Activated CD4-positive, CD25-positive, alpha-beta regulatory T cell treated with anti-CD3 and anti-CD28 coated beads, Interleukin-2, amount 50 U/mL, for 16 hours (primary cell): ENCODE results near the gene RALGAPB.
"Not testable (repeated sequence)": the region's sequence is repeated elsewhere in the genome, so short reads cannot be mapped to it uniquely, and the experiment has no call there.

Experiments used
- DNase-seq: peaks from one replicate; pipeline ENCODE4 v3.0.0-alpha.2; 2020; ENCODE audit warnings: low read depth, low spot score

RALGAPB gene

DNA sequence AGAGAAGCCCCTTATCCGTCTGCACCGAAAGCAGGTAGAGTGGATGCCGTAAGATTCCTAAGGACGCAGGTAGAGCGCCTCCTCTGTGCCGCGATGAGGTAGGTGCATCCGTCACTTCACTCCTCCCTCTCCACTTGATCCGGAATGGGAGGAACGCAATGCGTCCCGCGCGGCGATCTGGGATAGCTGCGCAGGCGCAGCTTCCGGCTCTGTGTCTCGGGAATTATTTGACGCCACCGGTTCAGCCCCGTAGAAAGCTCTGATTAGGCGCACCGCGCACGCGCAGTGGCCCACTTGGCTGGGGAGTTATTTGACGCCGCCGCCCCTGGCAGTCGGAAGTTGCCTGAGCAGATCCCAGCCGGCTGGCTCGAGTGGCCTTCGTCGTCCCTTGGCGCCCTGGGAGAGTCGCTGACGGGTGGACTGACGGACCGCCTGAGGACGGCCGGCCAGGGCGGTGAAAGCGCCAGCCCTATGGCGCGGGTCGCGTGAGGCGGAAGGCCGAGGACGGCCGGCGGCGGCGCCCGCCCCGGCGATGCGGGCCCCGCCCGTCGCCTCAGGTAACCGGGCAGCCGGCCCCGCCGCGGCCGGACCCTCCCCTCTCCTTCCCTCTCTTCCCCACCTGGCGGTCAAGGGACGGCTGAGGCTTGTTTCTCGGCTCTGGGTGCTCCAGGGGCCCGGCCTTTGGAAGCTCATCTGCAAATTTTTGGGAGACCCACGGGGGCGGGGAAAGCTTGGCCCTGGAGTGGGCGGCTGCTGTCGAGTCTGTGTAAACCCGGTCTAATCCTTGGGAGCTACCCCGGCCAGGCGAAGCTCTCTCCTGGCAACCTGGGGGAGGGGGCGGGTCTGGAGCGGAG lies at the start of gene RALGAPB:
RALGAPB (plus strand) TSS at position 331 of the 854 bp plus-strand sequence. CDS start 15,590 bp downstream, outside the sequence.
- DNase-seq: peak; percentile 96

DNA sequence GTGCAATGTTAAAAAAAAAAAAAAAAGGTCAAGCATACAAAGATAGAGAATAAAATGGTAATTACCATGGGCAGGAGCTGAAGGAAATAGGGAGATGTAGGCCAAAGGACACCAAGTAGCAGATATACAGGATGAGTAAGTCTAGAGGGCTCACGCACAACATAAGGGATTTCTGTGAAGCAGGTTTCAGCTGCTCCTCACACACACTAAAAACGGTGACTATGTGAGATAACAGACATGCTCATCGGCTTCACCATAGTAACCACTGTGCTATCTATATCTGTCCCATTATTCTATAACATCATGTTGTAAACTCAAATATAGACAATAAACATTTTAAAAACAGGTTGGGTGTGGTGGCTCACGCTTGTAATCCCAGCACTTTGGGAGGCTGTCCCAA lies 49.1 kb upstream of the RALGAPB start:
- DNase-seq: no peak

- DNase-seq: no peak
These were observed 48.2 kb upstream of the RALGAPB start for GRCh38 chr20:38424401-38424800.

DNA sequence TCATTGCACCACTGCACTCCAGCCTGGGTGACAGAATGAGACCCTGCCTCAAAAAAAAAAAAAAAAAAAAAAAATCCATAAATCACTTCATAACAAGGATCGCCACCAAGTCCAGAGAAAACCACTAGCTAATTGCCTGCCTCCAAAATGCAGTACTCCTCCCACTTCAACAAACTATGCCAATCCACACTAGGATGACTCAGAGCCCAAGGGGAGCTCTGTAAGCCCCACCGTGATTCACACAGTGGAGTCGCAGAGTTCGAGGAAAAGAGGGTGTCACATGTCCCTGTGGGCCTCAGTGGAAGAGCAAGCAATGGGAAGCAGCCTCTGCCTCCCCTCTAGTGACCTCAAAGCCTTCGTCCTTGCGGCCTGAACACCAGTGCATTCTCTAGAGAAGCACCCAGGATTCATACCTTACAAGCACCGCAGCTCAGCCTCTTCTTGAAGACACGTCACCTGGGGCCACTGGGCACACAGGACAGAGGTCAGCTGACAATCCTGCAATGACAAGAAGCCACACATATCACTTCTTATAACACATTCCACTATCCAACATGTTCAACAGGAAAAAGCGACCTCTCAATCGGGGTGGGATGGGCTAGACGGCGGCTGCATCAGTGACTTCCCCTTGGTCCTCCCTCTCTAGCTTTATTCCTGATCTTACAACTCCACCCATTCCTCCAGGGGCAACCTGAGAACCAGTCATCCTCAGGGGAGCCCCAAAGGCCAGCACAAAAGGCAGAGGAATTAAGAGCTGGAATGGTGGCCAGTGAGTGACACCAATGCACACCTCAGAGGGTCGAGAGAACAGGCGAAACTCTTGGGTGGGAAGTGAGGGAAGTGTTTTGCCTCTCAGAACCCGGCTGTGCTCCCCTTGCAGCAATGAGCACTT lies 46.4 kb upstream of the RALGAPB start:
- DNase-seq: no peak

GRCh38 chr20:38427655-38428023 lies 45.0 kb upstream of the RALGAPB start:
- no peak for DNase-seq

GRCh38 chr20:38428800-38429199 lies 43.8 kb upstream of the RALGAPB start:
- DNase-seq: no peak

- DNase-seq: no peak
These were observed 43.3 kb upstream of the RALGAPB start for GRCh38 chr20:38429301-38429700.

- DNase-seq: no peak
These were observed 41.8 kb upstream of the RALGAPB start for GRCh38 chr20:38430679-38431325.

- DNase-seq: no peak
These were observed 40.4 kb upstream of the RALGAPB start for GRCh38 chr20:38432292-38432691.

GRCh38 chr20:38432870-38433269 lies 39.8 kb upstream of the RALGAPB start:
- not testable (repeated sequence) for DNase-seq

DNA sequence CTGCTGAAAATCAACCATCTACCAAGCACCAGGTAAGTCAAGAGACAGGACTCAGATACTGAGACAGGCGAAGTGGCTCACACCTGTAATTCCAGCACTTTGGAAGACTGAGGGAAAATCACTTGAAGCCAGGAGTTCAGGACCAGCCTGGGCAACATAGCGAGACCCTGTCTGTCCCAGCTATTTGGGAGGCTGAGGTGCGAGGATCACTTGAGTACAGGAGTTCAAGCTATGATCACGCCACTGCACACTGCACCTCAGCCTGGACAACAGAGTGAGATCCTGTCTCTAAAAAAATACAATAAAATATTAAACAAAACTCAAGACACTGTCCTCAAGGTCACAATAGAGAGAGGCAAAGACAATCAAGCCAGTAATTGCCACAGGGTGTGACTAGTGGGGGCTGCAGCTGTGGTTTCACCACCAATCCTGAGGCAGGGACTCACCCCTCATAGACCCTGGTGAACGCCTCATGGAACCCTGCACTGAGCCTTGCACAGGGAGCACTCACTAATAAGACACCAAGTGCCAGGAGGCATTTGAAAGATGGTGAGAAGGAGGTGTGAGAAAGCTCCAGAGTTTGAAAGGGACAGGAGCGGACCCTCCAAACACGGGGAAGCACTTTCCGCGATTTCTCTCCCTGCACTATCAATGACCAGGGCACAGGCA lies 39.2 kb upstream of the RALGAPB start:
- no peak for DNase-seq

DNA sequence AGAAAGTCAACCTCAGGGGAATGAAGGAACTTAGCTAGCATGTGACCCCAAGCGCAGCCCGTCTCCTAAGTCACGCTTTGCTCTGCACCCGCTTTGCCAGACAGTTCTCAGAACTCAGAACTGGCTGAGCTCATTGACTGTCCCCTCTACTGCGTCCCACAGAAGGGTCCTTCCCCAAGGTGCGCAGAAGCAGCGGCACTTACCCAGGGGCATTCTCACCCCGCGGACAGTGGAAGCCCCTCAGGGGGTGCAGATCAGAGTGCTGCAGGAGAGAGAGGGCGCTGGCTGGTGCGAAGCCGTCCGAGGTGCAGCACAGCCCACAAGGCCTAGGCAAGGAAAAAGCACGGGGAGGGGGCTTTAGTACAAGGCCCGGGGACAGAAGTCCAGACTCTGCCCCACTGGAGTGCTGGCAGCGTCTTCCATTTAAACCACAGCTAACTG lies 38.3 kb upstream of the RALGAPB start:
- DNase-seq: no peak

DNA sequence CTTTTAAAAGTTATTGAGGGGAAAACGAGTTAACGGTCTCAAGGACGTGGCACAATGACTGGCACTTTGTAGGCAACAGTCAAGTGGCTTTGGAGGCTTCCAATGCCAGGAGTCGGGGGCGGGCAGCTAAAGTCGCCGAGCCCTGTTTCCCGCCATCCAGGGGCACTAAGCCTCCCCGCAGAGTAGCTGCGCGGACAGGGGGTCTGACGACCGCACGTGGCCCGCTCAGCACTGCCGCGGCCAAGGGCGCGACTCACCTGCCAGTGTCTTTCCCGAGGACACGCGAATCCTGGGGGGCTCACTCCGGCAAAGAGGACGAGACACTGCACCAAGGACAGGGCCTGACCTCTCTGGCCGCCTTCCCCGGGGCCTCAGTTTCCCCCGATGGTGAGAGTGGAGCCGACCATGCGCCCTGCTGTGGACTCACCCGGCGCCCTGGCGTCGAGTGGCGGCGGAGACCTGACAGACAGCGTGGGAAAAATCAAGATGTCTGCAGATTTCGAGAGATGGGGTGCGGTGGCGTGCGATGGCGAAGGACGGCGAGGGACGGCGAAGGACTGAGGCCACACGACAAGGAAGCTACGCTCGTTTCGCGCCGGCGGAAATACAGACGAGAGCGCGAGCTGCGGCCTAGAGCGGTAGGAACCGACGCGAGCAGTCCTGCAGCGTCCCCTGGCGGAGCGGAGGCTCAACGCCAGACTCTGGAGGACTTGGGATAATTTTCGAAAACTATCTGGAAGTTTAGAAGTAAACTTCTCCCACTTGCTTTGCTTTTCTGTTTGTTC lies 37.7 kb upstream of the RALGAPB start, which contains the start of gene SNHG17:
SNHG17 (minus strand) TSS at position 559 of the 785 bp plus-strand sequence.
- DNase-seq: peak; percentile 81

- DNase-seq: no peak
These were observed 37.1 kb upstream of the RALGAPB start for GRCh38 chr20:38435555-38435939.

DNA sequence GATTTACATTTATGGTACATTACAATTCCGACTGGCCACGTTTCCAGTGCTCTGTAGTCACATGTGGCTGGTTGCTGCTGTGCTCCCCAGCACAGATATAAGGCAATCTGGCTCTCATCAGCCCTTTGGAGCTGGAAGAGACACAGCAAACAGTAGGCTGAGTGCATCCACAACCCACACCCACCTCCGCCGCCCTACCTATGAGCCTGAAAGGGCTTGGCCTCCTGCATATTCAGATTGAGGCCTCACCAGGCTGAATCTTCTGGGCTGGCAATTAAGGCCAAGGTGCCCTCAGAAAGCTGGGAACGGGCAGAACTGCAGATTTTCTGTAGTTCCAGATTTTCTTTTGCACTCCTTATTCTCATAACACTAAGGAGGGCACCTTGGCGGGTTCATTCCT lies 34.8 kb upstream of the RALGAPB start:
- no peak for DNase-seq

- DNase-seq: not testable (repeated sequence)
These were observed 31.5 kb upstream of the RALGAPB start for GRCh38 chr20:38441110-38441509.

- no peak for DNase-seq
These were observed 30.7 kb upstream of the RALGAPB start for GRCh38 chr20:38441916-38442315.

- no peak for DNase-seq
These were observed 27.3 kb upstream of the RALGAPB start for GRCh38 chr20:38445381-38445796.

DNA sequence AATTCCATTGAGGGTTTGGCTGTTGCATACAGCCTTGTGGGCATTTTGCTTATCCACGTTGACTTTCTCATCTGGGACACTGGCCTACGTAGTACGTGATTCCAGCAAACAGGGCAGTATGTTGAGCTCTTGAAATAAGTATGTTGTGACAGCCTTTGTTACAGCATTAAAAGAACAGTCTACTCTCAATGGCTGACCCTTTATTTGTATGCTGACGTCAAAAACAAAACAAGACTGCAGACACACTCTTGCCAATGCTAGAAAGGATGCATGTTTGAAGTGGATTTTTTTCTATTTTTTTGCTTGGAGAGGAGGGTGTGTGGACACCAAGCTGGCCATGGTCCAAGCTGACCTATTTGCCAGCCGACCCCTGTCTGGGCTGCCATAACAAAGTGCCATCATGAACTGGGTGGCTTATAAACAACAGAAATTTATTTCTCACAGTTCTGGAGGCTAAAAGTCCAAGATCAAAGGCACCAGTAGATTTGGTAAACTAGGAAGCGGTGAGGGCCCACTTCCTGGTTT lies 26.7 kb upstream of the RALGAPB start:
- no peak for DNase-seq
